GM23338 (cell line): Measurements from ENCODE around the gene IFIT5.

Experiments used
- CREB1 ChIP-seq: fragments of 250-450 bp; sonication (Bioruptor Pico); IDR thresholded peaks from 2 replicates; pipeline ENCODE4 v1.5.0; 2020; ENCODE audit warnings: low read depth, mild to moderate bottlenecking, moderate library complexity
- CTCF ChIP-seq, 2 experiments: fragments of 200-600 bp in 1 of 2; sonication (generic) in 1 of 2; conservative IDR thresholded peaks; 2 replicates each; pipeline versions ENCODE4 v1.5.1 to v1.6.1; 2016 to 2017; ENCODE audit warnings: antibody characterized with exemption in 2 of 2, low read depth in 2 of 2, mild to moderate bottlenecking in 2 of 2, moderate library complexity in 1 of 2
- ETS1 ChIP-seq: IDR thresholded peaks from 2 replicates; pipeline ENCODE4 v1.6.1; 2016; ENCODE audit warnings: antibody characterized with exemption
- EZH2 ChIP-seq: fragments of 200-600 bp; sonication (generic); IDR thresholded peaks from one replicate; pipeline ENCODE4 v1.8.0; 2017; ENCODE audit warnings: antibody characterized with exemption, mild to moderate bottlenecking, low read depth; ENCODE audit not compliant: unreplicated experiment
- EZH2phosphoT487 ChIP-seq: fragments of 200-600 bp; sonication (generic); IDR thresholded peaks from one replicate; pipeline ENCODE4 v1.8.1; 2018; ENCODE audit warnings: antibody characterized with exemption; ENCODE audit not compliant: unreplicated experiment
- POLR2AphosphoS5 ChIP-seq: IDR thresholded peaks from 2 replicates; pipeline ENCODE4 v1.6.1; 2016; ENCODE audit warnings: antibody characterized with exemption, low read depth

- TF ChIP-seq POLR2AphosphoS5 (no peak), EZH2phosphoT487 (no peak), CTCF (conservative IDR thresholded peaks at IDR 0.05; ENCODE audit: low read depth in 2 of 2) (no peak), CREB1 (CRISPR knock-in tag) (no peak), EZH2 (no peak), ETS1 (no peak)
These were observed 46.2 kb upstream of the IFIT5 start for GRCh38 chr10:89368129-89368528.
